ENCODE measurements around the gene LCN6. TPM values are rescaled to one million over a fixed set of nuclear protein-coding genes. Genes with fewer than 3 reads are reported as not detected.
"Not testable (repeated sequence)": the region's sequence is repeated elsewhere in the genome, so short reads cannot be mapped to it uniquely, and the experiment has no call there.

Gene LCN6
- total RNA-seq, 1 donor from 2014 or later, result not detected

- intact Hi-C loops (cut with micrococcal nuclease), result no loop called here
These were observed 38.7 kb downstream of the LCN6 start for GRCh38 chr9:136709454-136710109.

GRCh38 chr9:136707849-136708517 lies 40.3 kb downstream of the LCN6 start:
- Mint-ChIP-seq H3K27ac (no peak overlapping the region), H3K4me1 (ENCODE audit: low read depth) (peaks cover 2% of the 10 kb centered on the region), H3K36me3 (ENCODE audit: low read depth) (no peaks in the 10 kb centered on the region), H3K9me3 (no peaks in the 10 kb centered on the region), H3K4me3 (ENCODE audit: low read depth) (no peak overlapping the region), H3K27me3 (ENCODE audit: low read depth) (peaks cover 22% of the 10 kb centered on the region)
- no peak for DNase-seq (ENCODE audit: low spot score)
- intact Hi-C loops (cut with micrococcal nuclease), result no loop called here

More at GRCh38 chr9:136709454-136710109, 38.7 kb downstream of the LCN6 start:
- no peak for DNase-seq (ENCODE audit: low spot score)
- H3K4me1 Mint-ChIP-seq (ENCODE audit: low read depth), result no peaks in the 10 kb centered on the region
- no peaks in the 10 kb centered on the region for H3K9me3 Mint-ChIP-seq
- H3K36me3 Mint-ChIP-seq (ENCODE audit: low read depth), result no peaks in the 10 kb centered on the region
- no peak overlapping the region for H3K4me3 Mint-ChIP-seq (ENCODE audit: low read depth)
- H3K27me3 Mint-ChIP-seq (ENCODE audit: low read depth), result peaks cover 28% of the 10 kb centered on the region
- H3K27ac Mint-ChIP-seq, result no peak overlapping the region

- no peak overlapping the region for H3K27ac Mint-ChIP-seq
- peaks cover 2% of the 10 kb centered on the region for H3K4me1 Mint-ChIP-seq (ENCODE audit: low read depth)
- DNase-seq (ENCODE audit: low spot score), result no peak
- H3K36me3 Mint-ChIP-seq (ENCODE audit: low read depth), result no peaks in the 10 kb centered on the region
- peaks cover 22% of the 10 kb centered on the region for H3K27me3 Mint-ChIP-seq (ENCODE audit: low read depth)
- H3K4me3 Mint-ChIP-seq (ENCODE audit: low read depth), result no peak overlapping the region
- no peaks in the 10 kb centered on the region for H3K9me3 Mint-ChIP-seq
- intact Hi-C loops (cut with micrococcal nuclease), result no loop called here
These were observed 41.3 kb downstream of the LCN6 start for GRCh38 chr9:136707011-136707410.

GRCh38 chr9:136705564-136705963 lies 42.8 kb downstream of the LCN6 start:
- no peak for DNase-seq (ENCODE audit: low spot score)
- intact Hi-C loops (cut with micrococcal nuclease), result no loop called here
- peaks cover 12% of the 10 kb centered on the region for H3K27me3 Mint-ChIP-seq (ENCODE audit: low read depth)
- H3K9me3 Mint-ChIP-seq, result no peaks in the 10 kb centered on the region
- H3K27ac Mint-ChIP-seq, result no peak overlapping the region
- no peak overlapping the region for H3K4me3 Mint-ChIP-seq (ENCODE audit: low read depth)
- H3K36me3 Mint-ChIP-seq (ENCODE audit: low read depth), result no peaks in the 10 kb centered on the region
- H3K4me1 Mint-ChIP-seq (ENCODE audit: low read depth), result peaks cover 10% of the 10 kb centered on the region

GRCh38 chr9:136704741-136705140 lies 43.6 kb downstream of the LCN6 start:
- peaks cover 14% of the 10 kb centered on the region for H3K4me1 Mint-ChIP-seq (ENCODE audit: low read depth)
- H3K9me3 Mint-ChIP-seq; H3K36me3 Mint-ChIP-seq (ENCODE audit: low read depth); DNase-seq (ENCODE audit: low spot score); intact Hi-C loops (cut with micrococcal nuclease); H3K27ac Mint-ChIP-seq; H3K27me3 Mint-ChIP-seq (ENCODE audit: low read depth); H3K4me3 Mint-ChIP-seq (ENCODE audit: low read depth): not testable (repeated sequence)

- no peaks in the 10 kb centered on the region for H3K36me3 Mint-ChIP-seq (ENCODE audit: low read depth)
- peaks cover 10% of the 10 kb centered on the region for H3K27me3 Mint-ChIP-seq (ENCODE audit: low read depth)
- intact Hi-C loops (cut with micrococcal nuclease), result no loop called here
- H3K4me3 Mint-ChIP-seq (ENCODE audit: low read depth), result no peak overlapping the region
- no peak for DNase-seq (ENCODE audit: low spot score)
- H3K9me3 Mint-ChIP-seq, result no peaks in the 10 kb centered on the region
- H3K27ac Mint-ChIP-seq, result no peak overlapping the region
- peaks cover 14% of the 10 kb centered on the region for H3K4me1 Mint-ChIP-seq (ENCODE audit: low read depth)
These were observed 45.0 kb downstream of the LCN6 start for GRCh38 chr9:136703276-136703860.

GRCh38 chr9:136701668-136702053 lies 46.7 kb downstream of the LCN6 start:
- H3K4me3 Mint-ChIP-seq (ENCODE audit: low read depth), result peak overlapping the region; percentile 84
- H3K27me3 Mint-ChIP-seq (ENCODE audit: low read depth), result peaks cover 10% of the 10 kb centered on the region
- intact Hi-C loops (cut with micrococcal nuclease), result loop anchor here (1.0 kb wide), 1 partner anchor 27 kb away; no protein-coding TSS in a partner anchor
- DNase-seq (ENCODE audit: low spot score), result no peak
- peak overlapping the region; percentile 97 for H3K27ac Mint-ChIP-seq
- no peaks in the 10 kb centered on the region for H3K36me3 Mint-ChIP-seq (ENCODE audit: low read depth)
- H3K9me3 Mint-ChIP-seq, result no peaks in the 10 kb centered on the region
- H3K4me1 Mint-ChIP-seq (ENCODE audit: low read depth), result peaks cover 14% of the 10 kb centered on the region

- intact Hi-C loops (cut with micrococcal nuclease), result loop anchor here (1.0 kb wide), 1 partner anchor 27 kb away; no protein-coding TSS in a partner anchor
- H3K27me3 Mint-ChIP-seq (ENCODE audit: low read depth), result peaks cover 10% of the 10 kb centered on the region
- H3K27ac Mint-ChIP-seq, result peak overlapping the region; percentile 97
- peak overlapping the region; percentile 84 for H3K4me3 Mint-ChIP-seq (ENCODE audit: low read depth)
- DNase-seq (ENCODE audit: low spot score), result peak; percentile 61
- no peaks in the 10 kb centered on the region for H3K36me3 Mint-ChIP-seq (ENCODE audit: low read depth)
- H3K9me3 Mint-ChIP-seq, result no peaks in the 10 kb centered on the region
- H3K4me1 Mint-ChIP-seq (ENCODE audit: low read depth), result peaks cover 14% of the 10 kb centered on the region
These were observed 47.2 kb downstream of the LCN6 start for GRCh38 chr9:136700959-136701667.

- peak overlapping the region; percentile 15 for H3K4me3 Mint-ChIP-seq (ENCODE audit: low read depth)
- peaks cover 14% of the 10 kb centered on the region for H3K4me1 Mint-ChIP-seq (ENCODE audit: low read depth)
- no peaks in the 10 kb centered on the region for H3K36me3 Mint-ChIP-seq (ENCODE audit: low read depth)
- no peaks in the 10 kb centered on the region for H3K9me3 Mint-ChIP-seq
- H3K27me3 Mint-ChIP-seq (ENCODE audit: low read depth), result peaks cover 6% of the 10 kb centered on the region
- H3K27ac Mint-ChIP-seq, result no peak overlapping the region
- no peak for DNase-seq (ENCODE audit: low spot score)
- intact Hi-C loops (cut with micrococcal nuclease), result no loop called here
These were observed 48.0 kb downstream of the LCN6 start for GRCh38 chr9:136700304-136700703.

- Mint-ChIP-seq H3K4me1 (ENCODE audit: low read depth) (peaks cover 14% of the 10 kb centered on the region), H3K27me3 (ENCODE audit: low read depth) (peaks cover 4% of the 10 kb centered on the region), H3K27ac (no peak overlapping the region), H3K36me3 (ENCODE audit: low read depth) (no peaks in the 10 kb centered on the region), H3K4me3 (ENCODE audit: low read depth) (no peak overlapping the region), H3K9me3 (no peaks in the 10 kb centered on the region)
- intact Hi-C loops (cut with micrococcal nuclease), result no loop called here
- DNase-seq (ENCODE audit: low spot score), result no peak
These were observed 49.6 kb downstream of the LCN6 start for GRCh38 chr9:136698635-136699246.

GRCh38 chr9:136697821-136698526 lies 50.4 kb downstream of the LCN6 start:
- H3K27ac Mint-ChIP-seq, result no peak overlapping the region
- H3K27me3 Mint-ChIP-seq (ENCODE audit: low read depth), result peaks cover 4% of the 10 kb centered on the region
- no peak overlapping the region for H3K4me3 Mint-ChIP-seq (ENCODE audit: low read depth)
- intact Hi-C loops (cut with micrococcal nuclease), result no loop called here
- no peaks in the 10 kb centered on the region for H3K36me3 Mint-ChIP-seq (ENCODE audit: low read depth)
- H3K9me3 Mint-ChIP-seq, result no peaks in the 10 kb centered on the region
- no peak for DNase-seq (ENCODE audit: low spot score)
- H3K4me1 Mint-ChIP-seq (ENCODE audit: low read depth), result peaks cover 12% of the 10 kb centered on the region
